Daoy (cell line): ENCODE measurements around the gene ACO2. TPM values are rescaled to one million over a fixed set of nuclear protein-coding genes. Genes with fewer than 3 reads are reported as not detected.
"Not testable (repeated sequence)": the region's sequence is repeated elsewhere in the genome, so short reads cannot be mapped to it uniquely, and the experiment has no call there.

Source experiments
- DNase-seq: peaks from one replicate; pipeline ENCODE4 v3.0.0-alpha.2; 2015; ENCODE audit warnings: low read depth
- total RNA-seq: library from RNA; depleted of rRNA; stranded (reverse); fragments of >200 nt; shearing (Covaris generic); gene quantifications from 2 replicates; pipeline ENCODE4 v1.2.3, GENCODE V29; 2014

Gene ACO2
- total RNA-seq, 1 experiment from 2014 or later, result 43.5 TPM

- DNase-seq, result peak; percentile 98
Observed at GRCh38 chr22:41448189-41448808, 20.6 kb upstream of the ACO2 start.

GRCh38 chr22:41458161-41458728 lies 10.7 kb upstream of the ACO2 start:
- no peak for DNase-seq

GRCh38 chr22:41459431-41459830 lies 9.5 kb upstream of the ACO2 start:
- DNase-seq, result no peak

GRCh38 chr22:41460071-41460470 lies 8.8 kb upstream of the ACO2 start:
- not testable (repeated sequence) for DNase-seq

GRCh38 chr22:41461901-41462300 lies 7.0 kb upstream of the ACO2 start:
- DNase-seq, result no peak

GRCh38 chr22:41469218-41469851 lies 418 bp downstream of the ACO2 start:
- peak; percentile 42 for DNase-seq

GRCh38 chr22:41470886-41471285 lies 2.0 kb downstream of the ACO2 start:
- no peak for DNase-seq

GRCh38 chr22:41471568-41471967 lies 2.7 kb downstream of the ACO2 start:
- no peak for DNase-seq

GRCh38 chr22:41474872-41475451 lies 6.0 kb downstream of the ACO2 start:
- no peak for DNase-seq

GRCh38 chr22:41478473-41478872 lies 9.6 kb downstream of the ACO2 start:
- no peak for DNase-seq

GRCh38 chr22:41478891-41479521 lies 10.1 kb downstream of the ACO2 start:
- no peak for DNase-seq

- DNase-seq, result peak; percentile 35
Observed at GRCh38 chr22:41479671-41480396, 10.9 kb downstream of the ACO2 start.

GRCh38 chr22:41480397-41480735 lies 11.4 kb downstream of the ACO2 start:
- DNase-seq, result peak; percentile 34

GRCh38 chr22:41481131-41481830 lies 12.4 kb downstream of the ACO2 start:
- DNase-seq, result peak; percentile 19

GRCh38 chr22:41481925-41482318 lies 13.0 kb downstream of the ACO2 start:
- DNase-seq, result no peak

- DNase-seq, result peak; percentile 16
Observed at GRCh38 chr22:41482319-41482935, 13.5 kb downstream of the ACO2 start.

- no peak for DNase-seq
Observed at GRCh38 chr22:41485033-41485432, 16.1 kb downstream of the ACO2 start.

- DNase-seq, result no peak
Observed at GRCh38 chr22:41487037-41487935, 18.4 kb downstream of the ACO2 start.

GRCh38 chr22:41488076-41488475 lies 19.2 kb downstream of the ACO2 start:
- DNase-seq, result no peak
